ENCODE measurements around the gene SURF6. TPM values are rescaled to one million over a fixed set of nuclear protein-coding genes. Genes with fewer than 3 reads are reported as not detected.
A peak's percentile ranks its signal among the peaks of the same experiment; 100 is the strongest.
"Not testable (repeated sequence)": the region's sequence is repeated elsewhere in the genome, so short reads cannot be mapped to it uniquely, and the experiment has no call there.

The SURF6 gene
- total RNA-seq, 3 donors from 2014 or later, result 23.7 to 24.7 (median 24.0) TPM

DNA sequence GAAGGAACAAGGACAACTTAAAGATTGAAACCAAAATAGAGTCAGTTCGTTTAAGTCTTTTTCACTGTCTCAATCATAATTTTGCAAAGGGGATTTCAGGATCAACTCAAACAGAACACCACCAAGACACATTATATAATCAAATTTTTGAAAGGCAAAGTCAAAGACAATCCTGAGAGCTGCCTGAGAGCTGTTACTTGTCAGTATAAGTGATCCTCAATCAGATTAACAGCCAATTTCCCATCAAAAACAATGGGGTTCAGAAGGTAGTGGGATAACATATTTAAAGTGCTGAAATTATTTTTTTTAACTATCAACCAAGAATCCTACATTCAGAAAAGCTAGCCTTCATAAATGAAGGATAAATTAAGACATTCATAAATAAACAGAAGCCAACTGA is 41.7 kb downstream of the SURF6 start:
- DNase-seq, result no peak
- intact Hi-C loops (cut with DNase I, micrococcal nuclease), result no loop called here
- Histone ChIP-seq H3K4me1 (ENCODE audit: low read depth) (no peaks in the 10 kb centered on the region), H3K36me3 (ENCODE audit: low read depth) (no peaks in the 10 kb centered on the region), H3K4me3 (no peak overlapping the region), H3K9me3 (peaks cover 9% of the 10 kb centered on the region)
- TF ChIP-seq, protein P1, sequence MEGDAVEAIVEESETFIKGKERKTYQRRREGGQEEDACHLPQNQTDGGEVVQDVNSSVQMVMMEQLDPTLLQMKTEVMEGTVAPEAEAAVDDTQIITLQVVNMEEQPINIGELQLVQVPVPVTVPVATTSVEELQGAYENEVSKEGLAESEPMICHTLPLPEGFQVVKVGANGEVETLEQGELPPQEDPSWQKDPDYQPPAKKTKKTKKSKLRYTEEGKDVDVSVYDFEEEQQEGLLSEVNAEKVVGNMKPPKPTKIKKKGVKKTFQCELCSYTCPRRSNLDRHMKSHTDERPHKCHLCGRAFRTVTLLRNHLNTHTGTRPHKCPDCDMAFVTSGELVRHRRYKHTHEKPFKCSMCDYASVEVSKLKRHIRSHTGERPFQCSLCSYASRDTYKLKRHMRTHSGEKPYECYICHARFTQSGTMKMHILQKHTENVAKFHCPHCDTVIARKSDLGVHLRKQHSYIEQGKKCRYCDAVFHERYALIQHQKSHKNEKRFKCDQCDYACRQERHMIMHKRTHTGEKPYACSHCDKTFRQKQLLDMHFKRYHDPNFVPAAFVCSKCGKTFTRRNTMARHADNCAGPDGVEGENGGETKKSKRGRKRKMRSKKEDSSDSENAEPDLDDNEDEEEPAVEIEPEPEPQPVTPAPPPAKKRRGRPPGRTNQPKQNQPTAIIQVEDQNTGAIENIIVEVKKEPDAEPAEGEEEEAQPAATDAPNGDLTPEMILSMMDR (IDR thresholded peaks at IDR 0.05), result no peak
- no peak for ATAC-seq

DNA sequence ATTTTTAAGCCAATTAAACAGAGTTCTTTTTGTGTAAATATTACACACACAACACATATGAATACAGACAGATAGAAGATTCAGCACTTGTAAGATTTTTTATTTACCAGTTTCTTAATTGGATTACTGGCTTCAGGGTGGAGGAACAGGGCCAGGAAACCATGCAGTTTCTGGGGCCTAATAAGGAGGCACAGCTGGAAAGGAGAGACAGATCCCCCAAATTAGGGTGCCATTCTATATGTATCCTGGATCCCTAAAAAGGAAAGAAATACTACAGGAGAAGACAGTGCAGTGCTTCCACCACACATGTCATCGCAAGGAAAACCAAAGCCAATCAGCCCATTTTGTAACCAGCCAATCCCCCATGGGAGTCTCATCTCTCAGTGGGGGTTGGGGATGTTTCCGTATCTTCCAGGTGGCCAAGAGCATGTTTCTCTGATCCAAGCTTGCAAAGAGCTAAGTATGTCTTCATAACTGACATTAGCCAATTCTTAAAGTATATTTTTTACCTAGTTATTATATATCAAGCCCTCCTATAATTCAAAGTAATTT is 45.2 kb downstream of the SURF6 start:
- Histone ChIP-seq H3K36me3 (ENCODE audit: low read depth) (no peaks in the 10 kb centered on the region), H3K9me3 (peaks cover 9% of the 10 kb centered on the region), H3K4me1 (ENCODE audit: low read depth) (no peaks in the 10 kb centered on the region), H3K4me3 (no peak overlapping the region)
- no peak for ATAC-seq
- no peak for DNase-seq
- intact Hi-C loops (cut with DNase I, micrococcal nuclease), result no loop called here
- TF ChIP-seq, protein P1 (IDR thresholded peaks at IDR 0.05), result no peak

DNA sequence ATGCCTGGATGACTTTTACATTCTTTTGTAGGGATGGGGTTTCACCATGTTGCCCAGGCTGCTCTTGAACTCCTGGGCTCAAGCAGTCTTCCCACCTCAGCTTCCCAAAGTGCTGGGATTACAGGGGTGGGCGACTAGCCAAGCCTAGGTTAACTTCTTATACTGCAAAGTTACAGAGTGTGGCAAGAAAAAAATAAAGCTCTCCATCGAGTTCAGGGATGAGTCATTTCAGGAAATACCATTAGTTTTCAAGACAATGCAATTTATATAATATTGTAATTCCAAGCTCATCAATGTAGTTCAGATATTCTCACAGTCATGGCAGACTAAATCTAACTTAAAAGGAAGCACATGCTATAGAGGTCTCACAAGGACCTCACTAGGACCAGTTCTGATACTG is 49.5 kb downstream of the SURF6 start:
- ATAC-seq (no peak), DNase-seq (no peak)
- Histone ChIP-seq H3K4me3 (no peak overlapping the region), H3K9me3 (peaks cover 9% of the 10 kb centered on the region), H3K4me1 (ENCODE audit: low read depth) (peaks cover 18% of the 10 kb centered on the region), H3K36me3 (ENCODE audit: low read depth) (no peaks in the 10 kb centered on the region)
- intact Hi-C loops (cut with DNase I, micrococcal nuclease), result no loop called here
- TF ChIP-seq, protein P1 (IDR thresholded peaks at IDR 0.05), result no peak

DNA sequence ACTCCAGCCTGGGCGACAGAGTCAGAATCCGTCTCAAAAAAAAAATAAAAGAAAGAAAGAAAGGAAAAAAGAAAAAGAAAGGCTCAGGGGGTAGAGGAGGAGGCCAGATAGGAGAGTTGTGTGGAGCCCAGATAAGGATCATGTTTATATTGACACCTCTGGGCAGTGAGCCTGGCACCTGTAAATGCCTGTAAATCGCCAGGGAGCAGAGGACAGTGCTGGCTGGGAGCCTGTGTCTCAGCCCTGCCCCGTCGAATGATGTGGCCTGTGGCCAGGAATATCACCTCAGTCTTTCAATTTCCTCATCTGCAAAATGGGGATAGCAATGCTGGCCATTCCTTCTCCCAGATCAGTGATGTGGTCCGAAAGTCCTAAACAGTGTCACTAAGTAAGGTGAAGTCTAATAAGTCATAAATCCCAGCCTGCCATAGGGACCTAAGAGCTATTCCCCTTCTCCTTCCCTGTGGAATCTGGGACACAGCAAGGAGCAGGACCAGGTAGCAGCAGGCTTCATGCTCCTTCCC is 50.7 kb downstream of the SURF6 start:
- ATAC-seq, result peak; percentile 69

DNA sequence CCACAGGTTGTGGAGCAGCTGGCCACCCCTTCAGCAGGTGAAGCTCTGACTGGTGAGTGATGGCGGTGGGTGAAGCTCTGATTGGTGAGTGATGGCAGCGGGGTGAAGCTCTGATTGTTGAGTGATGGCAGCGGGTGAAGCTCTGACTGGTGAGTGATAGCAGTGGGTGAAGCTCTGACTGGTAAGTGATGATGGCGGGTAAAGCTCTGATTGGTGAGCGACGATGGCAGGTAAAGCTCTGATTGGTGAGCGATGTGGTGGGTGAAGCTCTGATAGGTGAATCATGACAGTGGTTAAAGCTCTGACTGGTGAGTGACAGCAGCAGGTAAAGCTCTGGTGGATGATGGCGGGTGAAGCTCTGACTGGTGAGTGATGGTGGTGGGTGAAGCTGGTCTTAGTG is 51.6 kb downstream of the SURF6 start:
- TF ChIP-seq, protein P1 (IDR thresholded peaks at IDR 0.05), result no peak
- Histone ChIP-seq H3K4me3 (no peak overlapping the region), H3K36me3 (ENCODE audit: low read depth) (no peaks in the 10 kb centered on the region), H3K4me1 (ENCODE audit: low read depth) (peaks cover 33% of the 10 kb centered on the region), H3K9me3 (no peaks in the 10 kb centered on the region)
- intact Hi-C loops (cut with DNase I, micrococcal nuclease), result no loop called here
- ATAC-seq (no peak), DNase-seq (no peak)

More for the DNA sequence above, 50.7 kb downstream of the SURF6 start:
- intact Hi-C loops (cut with DNase I, micrococcal nuclease), result no loop called here
- Histone ChIP-seq H3K4me3 (no peak overlapping the region), H3K36me3 (ENCODE audit: low read depth) (no peaks in the 10 kb centered on the region), H3K4me1 (ENCODE audit: low read depth) (peaks cover 26% of the 10 kb centered on the region), H3K9me3 (peaks cover under 1% of the 10 kb centered on the region)
- TF ChIP-seq, protein P1 (IDR thresholded peaks at IDR 0.05), result no peak
- DNase-seq, result peak in 2 of 3 donors; percentile 54 to 66

DNA sequence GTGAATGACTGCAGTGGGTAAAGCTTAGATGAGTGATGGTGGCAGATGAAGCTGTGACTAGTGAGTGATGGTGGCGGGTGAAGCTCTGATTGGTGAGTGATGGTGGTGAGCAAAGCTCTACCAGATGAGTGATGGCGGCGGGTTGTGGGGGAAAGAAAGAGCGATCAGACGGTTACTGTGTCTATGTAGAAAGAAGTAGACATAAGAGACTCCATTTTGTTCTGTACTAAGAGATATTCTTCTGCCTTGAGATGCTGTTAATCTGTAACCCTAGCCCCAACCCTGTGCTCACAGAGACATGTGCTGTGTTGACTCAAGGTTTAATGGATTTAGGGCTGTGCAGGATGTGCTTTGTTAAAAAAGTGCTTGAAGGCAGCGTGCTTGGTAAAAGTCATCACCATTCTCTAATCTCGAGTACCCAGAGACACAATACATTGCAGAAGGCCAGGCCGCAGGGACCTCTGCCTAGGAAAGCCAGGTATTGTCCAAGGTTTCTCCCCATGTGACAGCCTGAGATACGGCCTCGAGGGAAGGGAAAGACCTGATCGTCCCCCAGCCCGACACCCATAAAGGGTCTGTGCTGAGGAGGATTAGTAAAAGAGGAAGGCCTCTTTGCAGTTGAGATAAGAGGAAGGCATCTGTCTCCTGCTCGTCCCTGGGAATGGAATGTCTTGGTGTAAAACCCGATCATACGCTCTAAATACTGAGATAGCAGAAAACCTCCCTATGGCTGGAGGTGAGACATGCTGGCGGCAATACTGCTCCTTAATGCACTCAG is 52.5 kb downstream of the SURF6 start:
- H3K36me3 ChIP-seq (ENCODE audit: low read depth); H3K4me3 ChIP-seq; H3K9me3 ChIP-seq; intact Hi-C loops (cut with DNase I, micrococcal nuclease): not testable (repeated sequence)
- H3K4me1 ChIP-seq (ENCODE audit: low read depth), result peaks cover 33% of the 10 kb centered on the region
- DNase-seq, result peak in 1 of 3 donors; percentile 27
- ATAC-seq, result peak; percentile 23
